B cell (primary cell): Measurements from ENCODE around the gene SLC2A9. TPM values are rescaled to one million over a fixed set of nuclear protein-coding genes. Genes with fewer than 3 reads are reported as not detected.

Experiments
- ATAC-seq: fragments of 200-7000 bp; cut with Tn5 transposase; one replicate; pipeline ENCODE4 v1.10.0; 2021; ENCODE audit warnings: low read depth, mild to moderate bottlenecking, moderate number of reproducible peaks, moderate library complexity
- CTCF ChIA-PET: fragments of 350-600 bp; sonication (Branson Sonifier 250); formaldehyde crosslinking; loops from one replicate; lab custom pipeline; 2021; ENCODE audit warnings: antibody characterized with exemption, inconsistent platforms; lab: Charles Lee
- POLR2A ChIA-PET: fragments of 350-600 bp; sonication (Branson Sonifier 250); formaldehyde crosslinking; loops from one replicate; lab custom pipeline; 2021; ENCODE audit warnings: antibody characterized with exemption; lab: Charles Lee
- DNase-seq: peaks from one replicate; pipeline ENCODE4 v3.0.0; 2013
- H2AFZ ChIP-seq: 2 replicates; pipeline ENCODE4 v1.6.1; 2012; ENCODE audit warnings: mild to moderate bottlenecking, low read depth, low read length; ENCODE audit not compliant: insufficient read depth, poor library complexity, severe bottlenecking
- H3K27ac ChIP-seq, 2 donors: 1 replicate in 1 of 2; 2 replicates in 1 of 2; pipeline ENCODE4 v1.5.1; 2012 to 2013; ENCODE audit warnings: low read length in 2 of 2, mild to moderate bottlenecking in 2 of 2, moderate library complexity in 1 of 2
- H3K27me3 ChIP-seq, 4 experiments: fragments of 200-600 bp in 1 of 4; sonication (generic) in 1 of 4; replicated peaks in 1 of 4; 1 replicate in 2 of 4; 2 replicates in 2 of 4; pipeline versions ENCODE4 v1.6.1 to v1.7.0; 2013 to 2016; ENCODE audit warnings: low read length in 3 of 4, mild to moderate bottlenecking in 2 of 4, mixed read lengths in 1 of 4, moderate library complexity in 1 of 4; ENCODE audit not compliant: insufficient read depth in 4 of 4, control insufficient read depth in 3 of 4; ENCODE audit errors: control extremely low read depth in 1 of 4
- H3K36me3 ChIP-seq, 2 experiments: replicated peaks in 1 of 2; 1 replicate in 1 of 2; 2 replicates in 1 of 2; pipeline versions ENCODE4 v1.6.1 to v1.7.1; 2013; ENCODE audit warnings: low read length in 1 of 2; ENCODE audit not compliant: insufficient read depth in 2 of 2, control insufficient read depth in 1 of 2; ENCODE audit errors: control extremely low read depth in 1 of 2, extremely low read depth in 1 of 2
- H3K4me1 ChIP-seq, 2 donors: fragments of 200-600 bp in 1 of 2; sonication (generic) in 1 of 2; 1 replicate in 1 of 2; 2 replicates in 1 of 2; pipeline versions ENCODE4 v1.5.1 to v1.6.1; 2013 to 2017; ENCODE audit warnings: low read length in 2 of 2; ENCODE audit not compliant: control insufficient read depth in 2 of 2, insufficient read depth in 2 of 2
- H3K4me2 ChIP-seq: replicated peaks from 2 replicates; pipeline ENCODE3; 2012; ENCODE audit warnings: mild to moderate bottlenecking, low read depth, low read length; ENCODE audit not compliant: poor library complexity, severe bottlenecking
- H3K4me3 ChIP-seq, 5 experiments: fragments of 200-600 bp in 1 of 5; sonication (generic) in 1 of 5; 1 replicate in 3 of 5; 2 replicates in 2 of 5; pipeline versions ENCODE4 v1.5.1 to v1.7.0; 2011 to 2016; ENCODE audit warnings: low read length in 4 of 5, mild to moderate bottlenecking in 4 of 5, low read depth in 2 of 5, control low read depth in 1 of 5, moderate library complexity in 1 of 5; ENCODE audit not compliant: insufficient read depth in 1 of 5; ENCODE audit errors: control extremely low read depth in 1 of 5, extremely low read depth in 1 of 5
- H3K79me2 ChIP-seq: fragments of 200-600 bp; sonication (generic); one replicate; pipeline ENCODE4 v1.6.0; 2016; ENCODE audit warnings: low read length; ENCODE audit not compliant: control insufficient read depth, insufficient read depth
- H3K9ac ChIP-seq: fragments of 200-600 bp; sonication (generic); 2 replicates; pipeline ENCODE4 v1.6.1; 2017; ENCODE audit warnings: mild to moderate bottlenecking, low read length, moderate library complexity
- H3K9me3 ChIP-seq, 3 donors: one replicate each; pipeline versions ENCODE4 v1.6.1 to v1.7.1; 2013; ENCODE audit warnings: low read length in 2 of 3; ENCODE audit not compliant: control insufficient read depth in 2 of 3, insufficient read depth in 1 of 3; ENCODE audit errors: control extremely low read depth in 1 of 3
- H4K20me1 ChIP-seq: 2 replicates; pipeline ENCODE4 v1.6.0; 2012; ENCODE audit warnings: mild to moderate bottlenecking, low read length; ENCODE audit not compliant: insufficient read depth, control insufficient read depth, poor library complexity, severe bottlenecking
- H3K27ac Mint-ChIP-seq: one replicate; pipeline ENCODE4 v1.8.0; 2021; ENCODE audit warnings: mixed read lengths
- H3K27me3 Mint-ChIP-seq: one replicate; pipeline ENCODE4 v1.8.0; 2021; ENCODE audit warnings: mixed read lengths
- H3K4me1 Mint-ChIP-seq: one replicate; pipeline ENCODE4 v1.8.0; 2021; ENCODE audit warnings: mixed read lengths
- H3K4me3 Mint-ChIP-seq: one replicate; pipeline ENCODE4 v1.8.0; 2021; ENCODE audit warnings: mixed read lengths
- H3K9me3 Mint-ChIP-seq: one replicate; pipeline ENCODE4 v1.8.0; 2022; ENCODE audit warnings: mixed read lengths; ENCODE audit not compliant: insufficient read depth
- CTCF ChIP-seq: fragments of 200-600 bp; IDR thresholded peaks from one replicate; pipeline ENCODE4 v1.8.0; 2022; ENCODE audit warnings: antibody characterized with exemption, mild to moderate bottlenecking
- EZH2 ChIP-seq: IDR thresholded peaks from 2 replicates; pipeline ENCODE4 v1.6.1; 2012; ENCODE audit warnings: borderline replicate concordance, low read depth, mild to moderate bottlenecking, moderate library complexity, low read length; ENCODE audit not compliant: insufficient read depth, poor library complexity, severe bottlenecking
- WGBS: methylation state at CpG from one replicate; pipeline ENCODE4 v1.1.5; 2013; ENCODE audit warnings: missing lambda C conversion rate; ENCODE audit not compliant: insufficient coverage; 5-methylcytosine and 5-hydroxymethylcytosine counted together
- intact Hi-C: fragments of 100-400 bp; cut with micrococcal nuclease; formaldehyde crosslinking; loops from one replicate; pipeline ENCODE4 v1.10.0; 2022
- polyA plus RNA-seq: library from polyadenylated mRNA; depleted of rRNA; stranded (reverse); fragments of >200 nt; gene quantifications from 2 replicates; pipeline ENCODE4 v1.2.3, GENCODE V29; 2012
- total RNA-seq, 2 donors: library from RNA; stranded (reverse); fragments of 120-200 nt in 1 of 2; gene quantifications; 1 replicate in 1 of 2; 2 replicates in 1 of 2; pipeline versions ENCODE4 v1.2.3 to v1.2.4, GENCODE V29; 2013 to 2022

SLC2A9 gene
- total and polyA plus RNA-seq, 2 donors (not counting 1 experiment from before 2014, with no cell fraction given), result 0.89 to 2.1 TPM

GRCh38 chr4:10002278-10002677 is 19.0 kb downstream of the SLC2A9 start:
- intact Hi-C loops, result no loop called here
- TF ChIP-seq CTCF, result no peak
- no peak for TF ChIP-seq EZH2
- H2AFZ ChIP-seq, result no peak overlapping the region
- H3K4me2 ChIP-seq, result no peak overlapping the region
- WGBS, result 67% methylated on average over 1 of the region's 2 CpGs
- peaks cover 18 to 23% of the 10 kb centered on the region in 2 donors for H3K4me1 ChIP-seq
- H3K79me2 ChIP-seq, result no peaks in the 10 kb centered on the region
- DNase-seq (no peak), ATAC-seq (no peak)
- POLR2A ChIA-PET, result no interaction called here
- no peaks in the 10 kb centered on the region for H3K27me3 Mint-ChIP-seq
- no peaks in the 10 kb centered on the region for H3K27me3 ChIP-seq
- no peaks in the 10 kb centered on the region for H3K9me3 Mint-ChIP-seq
- H3K9me3 ChIP-seq, result peaks cover 0 to 4% (median 0%) of the 10 kb centered on the region in 3 donors
- H4K20me1 ChIP-seq, result no peaks in the 10 kb centered on the region
- CTCF ChIA-PET, result no interaction called here
- H3K27ac Mint-ChIP-seq, result no peak overlapping the region
- no peak overlapping the region for H3K27ac ChIP-seq
- H3K4me3 ChIP-seq, result no peak overlapping the region
- peaks cover 29% of the 10 kb centered on the region for H3K4me1 Mint-ChIP-seq
- H3K4me3 Mint-ChIP-seq, result no peak overlapping the region
- no peak overlapping the region for H3K9ac ChIP-seq
- H3K36me3 ChIP-seq, result no peaks in the 10 kb centered on the region

- DNase-seq (no peak), ATAC-seq (no peak)
- no peaks in the 10 kb centered on the region for H3K9me3 Mint-ChIP-seq
- Histone ChIP-seq H3K27me3 (no peaks in the 10 kb centered on the region), H3K4me1 (peaks cover 13 to 17% of the 10 kb centered on the region in 2 donors), H2AFZ (no peak overlapping the region), H4K20me1 (no peaks in the 10 kb centered on the region), H3K79me2 (no peaks in the 10 kb centered on the region), H3K9me3 (peaks cover 0 to 4% (median 0%) of the 10 kb centered on the region in 3 donors), H3K27ac (no peak overlapping the region), H3K4me2 (no peak overlapping the region), H3K4me3 (no peak overlapping the region), H3K36me3 (no peaks in the 10 kb centered on the region), H3K9ac (no peak overlapping the region)
- no peak overlapping the region for H3K4me3 Mint-ChIP-seq
- CTCF ChIA-PET, result no interaction called here
- TF ChIP-seq CTCF (no peak), EZH2 (no peak)
- intact Hi-C loops, result no loop called here
- POLR2A ChIA-PET, result no interaction called here
- H3K27ac Mint-ChIP-seq, result no peak overlapping the region
- peaks cover 24% of the 10 kb centered on the region for H3K4me1 Mint-ChIP-seq
- 92% methylated on average over 2 of the region's 4 CpGs for WGBS
- no peaks in the 10 kb centered on the region for H3K27me3 Mint-ChIP-seq
These were observed 19.5 kb downstream of the SLC2A9 start for GRCh38 chr4:10001757-10002156.
